ENCODE results near the gene LONP1.

- TF ChIP-seq CTCF (IDR thresholded peaks at IDR 0.05; ENCODE audit: insufficient read depth, low read depth, low read length), result no peak
- no peak for TF ChIP-seq EZH2 (IDR thresholded peaks at IDR 0.05; ENCODE audit: insufficient read depth, low read length)
Measured at GRCh38 chr19:5682107-5682482, 37.9 kb downstream of the LONP1 start.
